Measurements from ENCODE around the gene SLC38A6.

The SLC38A6 gene

GRCh38 chr14:61099216-61099835 lies 118.3 kb downstream of the SLC38A6 start:
- DNase-seq (ENCODE audit: low read depth), result no peak
- no peak overlapping the region for H3K4me3 ChIP-seq (ENCODE audit: low read depth, low read length)
- TF ChIP-seq, protein P1, sequence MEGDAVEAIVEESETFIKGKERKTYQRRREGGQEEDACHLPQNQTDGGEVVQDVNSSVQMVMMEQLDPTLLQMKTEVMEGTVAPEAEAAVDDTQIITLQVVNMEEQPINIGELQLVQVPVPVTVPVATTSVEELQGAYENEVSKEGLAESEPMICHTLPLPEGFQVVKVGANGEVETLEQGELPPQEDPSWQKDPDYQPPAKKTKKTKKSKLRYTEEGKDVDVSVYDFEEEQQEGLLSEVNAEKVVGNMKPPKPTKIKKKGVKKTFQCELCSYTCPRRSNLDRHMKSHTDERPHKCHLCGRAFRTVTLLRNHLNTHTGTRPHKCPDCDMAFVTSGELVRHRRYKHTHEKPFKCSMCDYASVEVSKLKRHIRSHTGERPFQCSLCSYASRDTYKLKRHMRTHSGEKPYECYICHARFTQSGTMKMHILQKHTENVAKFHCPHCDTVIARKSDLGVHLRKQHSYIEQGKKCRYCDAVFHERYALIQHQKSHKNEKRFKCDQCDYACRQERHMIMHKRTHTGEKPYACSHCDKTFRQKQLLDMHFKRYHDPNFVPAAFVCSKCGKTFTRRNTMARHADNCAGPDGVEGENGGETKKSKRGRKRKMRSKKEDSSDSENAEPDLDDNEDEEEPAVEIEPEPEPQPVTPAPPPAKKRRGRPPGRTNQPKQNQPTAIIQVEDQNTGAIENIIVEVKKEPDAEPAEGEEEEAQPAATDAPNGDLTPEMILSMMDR (conservative IDR thresholded peaks at IDR 0.05; ENCODE audit: low read depth, low read length), result no peak

DNA sequence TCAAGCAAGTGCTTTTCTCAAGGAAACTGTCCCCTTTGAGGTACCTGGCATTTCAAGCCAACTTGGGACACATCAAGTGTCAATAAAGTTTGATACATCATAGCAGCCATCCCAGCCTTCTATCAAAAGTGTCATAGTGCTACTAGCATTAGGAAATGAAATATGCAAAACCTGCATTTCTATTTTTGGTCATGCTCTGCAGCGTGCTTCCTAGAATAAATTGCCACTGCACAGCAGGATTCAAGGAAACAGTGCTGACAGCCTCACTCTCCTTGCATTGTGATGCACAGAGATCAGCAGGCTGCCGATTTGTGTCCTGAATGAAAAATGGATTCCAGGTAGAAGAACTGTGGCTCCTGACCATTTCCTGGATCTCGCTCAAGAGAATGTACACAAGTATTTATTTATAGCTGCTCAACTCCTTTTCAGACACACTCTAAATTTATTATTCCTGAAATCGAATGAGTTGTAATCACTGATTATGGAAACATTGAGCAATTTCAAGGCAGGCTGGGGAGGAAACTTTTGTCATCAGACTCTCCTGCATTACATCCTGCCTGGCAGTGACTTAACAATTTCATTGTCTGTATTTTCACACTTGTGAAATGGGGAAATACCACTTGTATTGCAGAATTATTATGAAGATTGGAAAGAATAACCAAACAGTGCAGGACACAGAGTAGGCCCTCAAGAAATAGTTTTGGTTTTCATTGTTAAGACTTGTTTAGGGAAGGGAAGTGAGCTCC lies 120.9 kb downstream of the SLC38A6 start:
- no peak overlapping the region for H3K4me3 ChIP-seq (ENCODE audit: low read depth, low read length)
- TF ChIP-seq, protein P1 (conservative IDR thresholded peaks at IDR 0.05; ENCODE audit: low read depth, low read length), result no peak
- peak; percentile 75 for DNase-seq (ENCODE audit: low read depth)

Measured in choroid plexus epithelial cell (primary cell).